ENCODE results near the gene FAN1. TPM values are rescaled to one million over a fixed set of nuclear protein-coding genes. Genes with fewer than 3 reads are reported as not detected.

FAN1 gene
- total and polyA plus RNA-seq, 2 of the 13 experiments (the other 11 are each of a cell fraction or from before 2014, with no cell fraction given) = 10.8 to 20.1 TPM

- TF ChIP-seq ZBED4 (CRISPR knock-in tag; IDR thresholded peaks at IDR 0.05; ENCODE audit: borderline replicate concordance) (peak; percentile 36; the same call in 1 of the 2 replicates), NCOA5 (CRISPR knock-in tag; IDR thresholded peaks at IDR 0.05) (no peak), ETV6 (CRISPR knock-in tag; conservative IDR thresholded peaks at IDR 0.05) (no peak), ZNF441 (CRISPR knock-in tag; IDR thresholded peaks at IDR 0.05; ENCODE audit: borderline replicate concordance) (0 out of 2 replicates have a peak, but pooled peaks have one; percentile 12), CBX2 (IDR thresholded peaks at IDR 0.05; ENCODE audit: low read depth, low read length) (no peak), CBX2 (CRISPR knock-in tag; IDR thresholded peaks at IDR 0.05; ENCODE audit: low read depth) (no peak), MXD3 (CRISPR knock-in tag; IDR thresholded peaks at IDR 0.05) (no peak; the same call in 1 of the 2 replicates), ARNT (IDR thresholded peaks at IDR 0.05) (no peak), ZNF550 (CRISPR knock-in tag; IDR thresholded peaks at IDR 0.05; ENCODE audit: borderline replicate concordance) (no peak), ZNF160 (CRISPR knock-in tag; IDR thresholded peaks at IDR 0.05) (peak; percentile 33; the same call in 1 of the 2 replicates), HDAC1 (CRISPR knock-in tag; IDR thresholded peaks at IDR 0.05) (0 out of 2 replicates have a peak, but pooled peaks have one; percentile 30), KLF15 (CRISPR knock-in tag; IDR thresholded peaks at IDR 0.05; ENCODE audit: borderline replicate concordance) (0 out of 2 replicates have a peak, but pooled peaks have one; percentile 50), ZKSCAN1 (IDR thresholded peaks at IDR 0.05; ENCODE audit: low read length) (no peak), ZNF30 (CRISPR knock-in tag; IDR thresholded peaks at IDR 0.05) (no peak), ZNF549 (CRISPR knock-in tag; IDR thresholded peaks at IDR 0.05) (0 out of 2 replicates have a peak, but pooled peaks have one; percentile 23), PRDM15 (CRISPR knock-in tag; IDR thresholded peaks at IDR 0.05) (peak; percentile 7; the same call in 1 of the 2 replicates), RFX1 (IDR thresholded peaks at IDR 0.05) (no peak), KDM5A (IDR thresholded peaks at IDR 0.05; ENCODE audit: borderline replicate concordance, low read length) (no peak; the same call in 1 of the 2 replicates), ZNF530 (CRISPR knock-in tag; IDR thresholded peaks at IDR 0.05; ENCODE audit: low read depth) (no peak), THAP11 (CRISPR knock-in tag; IDR thresholded peaks at IDR 0.05) (peak; percentile 76), ZNF879 (CRISPR knock-in tag; IDR thresholded peaks at IDR 0.05) (0 out of 2 replicates have a peak, but pooled peaks have one; percentile 63)
These were observed 87.8 kb downstream of the FAN1 start, which contains the start of gene MTMR10 (continued) for GRCh38 chr15:30991255-30992235.
